Endothelial cell of umbilical vein (primary cell): Measurements from ENCODE around the gene TBX4. TPM values are rescaled to one million over a fixed set of nuclear protein-coding genes. Genes with fewer than 3 reads are reported as not detected.

Experiments
- BruUV-seq: library from RNA; stranded (reverse); fragments of 400-500 nt; replicated peaks from 2 replicates; lab custom pipeline; 2021; lab: Mats Ljungman, UMichigan
- CTCF ChIA-PET: fragments of 300-600, 350-600 bp; sonication (Branson Sonifier 250); formaldehyde crosslinking; loops from one replicate; lab custom pipeline; 2021; ENCODE audit warnings: antibody characterized with exemption, inconsistent platforms; lab: Charles Lee
- POLR2A ChIA-PET: fragments of 300-600, 350-600 bp; sonication (Branson Sonifier 250); formaldehyde crosslinking; loops from one replicate; lab custom pipeline; 2021; ENCODE audit warnings: antibody characterized with exemption, inconsistent platforms; lab: Charles Lee
- DNase-seq: peaks from one replicate; pipeline ENCODE4 v3.0.0-alpha.2; 2011; ENCODE audit warnings: low read depth, low spot score
- FAIRE-seq: peaks from 2 replicates; lab custom pipeline; 2011; peaks lifted over from hg19 to GRCh38; lab: Jason Lieb, UNC
- H2AFZ ChIP-seq: 2 replicates; pipeline ENCODE4 v1.6.0; 2012; ENCODE audit warnings: low read depth, low read length, control low read depth, inconsistent platforms
- H3K27ac ChIP-seq: 2 replicates; pipeline ENCODE4 v1.5.1; 2011; ENCODE audit warnings: low read depth, mild to moderate bottlenecking, control low read depth, low read length, moderate library complexity; ENCODE audit not compliant: insufficient read depth
- H3K27me3 ChIP-seq, 2 experiments: 2 replicates each; pipeline versions ENCODE4 v1.6.0 to v1.6.1; 2011; ENCODE audit warnings: low read length in 2 of 2, mixed read lengths in 1 of 2; ENCODE audit not compliant: control insufficient read depth in 2 of 2, insufficient read depth in 2 of 2
- H3K36me3 ChIP-seq, 2 experiments: 2 replicates in 1 of 2; 3 replicates in 1 of 2; pipeline ENCODE4 v1.5.1; 2011; ENCODE audit warnings: low read length in 2 of 2, mild to moderate bottlenecking in 1 of 2, moderate library complexity in 1 of 2; ENCODE audit not compliant: control insufficient read depth in 2 of 2, insufficient read depth in 2 of 2; ENCODE audit errors: extremely low read depth in 1 of 2
- H3K4me1 ChIP-seq: 3 replicates; pipeline ENCODE4 v1.5.1; 2011; ENCODE audit warnings: mild to moderate bottlenecking, low read length; ENCODE audit not compliant: control insufficient read depth, insufficient read depth; ENCODE audit errors: extremely low read depth
- H3K4me2 ChIP-seq: 2 replicates; pipeline ENCODE4 v1.6.1; 2011; ENCODE audit warnings: low read length, control low read depth, mixed read lengths; ENCODE audit not compliant: insufficient read depth
- H3K4me3 ChIP-seq, 3 experiments: fragments of 200-600 bp in 1 of 3; sonication (generic), shearing (Covaris generic) in 1 of 3; replicated peaks in 1 of 3; 2 replicates each; pipeline ENCODE4 v1.5.1; 2011 to 2016; ENCODE audit warnings: control low read depth in 3 of 3, low read length in 3 of 3, mild to moderate bottlenecking in 2 of 3, inconsistent platforms in 1 of 3, low read depth in 1 of 3, moderate library complexity in 1 of 3; ENCODE audit not compliant: insufficient read depth in 1 of 3
- H3K79me2 ChIP-seq: 2 replicates; pipeline ENCODE4 v1.6.0; 2012; ENCODE audit warnings: low read length, inconsistent platforms; ENCODE audit not compliant: control insufficient read depth, insufficient read depth
- H3K9ac ChIP-seq: replicated peaks from 2 replicates; pipeline ENCODE3; 2011; ENCODE audit warnings: low read length, control low read depth; ENCODE audit not compliant: insufficient read depth; ENCODE audit errors: extremely low read depth
- H3K9me1 ChIP-seq: replicated peaks from 3 replicates; pipeline ENCODE4 v1.6.0; 2011; ENCODE audit warnings: mild to moderate bottlenecking, low read length; ENCODE audit not compliant: control insufficient read depth, insufficient read depth; ENCODE audit errors: extremely low read depth
- H3K9me3 ChIP-seq: replicated peaks from 2 replicates; pipeline ENCODE4 v1.5.1; 2012; ENCODE audit warnings: low read length, inconsistent platforms; ENCODE audit not compliant: control insufficient read depth, insufficient read depth
- H4K20me1 ChIP-seq: replicated peaks from 2 replicates; pipeline ENCODE3; 2011; ENCODE audit warnings: mild to moderate bottlenecking, low read length; ENCODE audit not compliant: control insufficient read depth, insufficient read depth; ENCODE audit errors: extremely low read depth
- CTCF ChIP-seq, 2 donors: IDR thresholded peaks; 1 replicate in 1 of 2; 2 replicates in 1 of 2; pipeline ENCODE4 v1.5.1; 2011; ENCODE audit warnings: low read length in 2 of 2, mild to moderate bottlenecking in 2 of 2, moderate library complexity in 2 of 2, control low read depth in 1 of 2, inconsistent platforms in 1 of 2, low read depth in 1 of 2; ENCODE audit not compliant: insufficient read depth in 1 of 2; ENCODE audit errors: extremely low read depth in 1 of 2
- EZH2 ChIP-seq: IDR thresholded peaks from 2 replicates; pipeline ENCODE4 v1.6.1; 2012; ENCODE audit warnings: borderline replicate concordance, low read depth, mild to moderate bottlenecking, moderate library complexity, low read length, inconsistent platforms; ENCODE audit not compliant: severe bottlenecking
- FOS ChIP-seq: IDR thresholded peaks from 2 replicates; pipeline ENCODE4 v1.6.1; 2011; ENCODE audit warnings: mild to moderate bottlenecking, low read length, moderate library complexity, borderline replicate concordance; ENCODE audit not compliant: insufficient read depth
- GATA2 ChIP-seq: IDR thresholded peaks from 2 replicates; pipeline ENCODE4 v1.7.0; 2011; ENCODE audit warnings: low read depth, mild to moderate bottlenecking, moderate library complexity, mixed read lengths, low read length; ENCODE audit not compliant: insufficient read length, insufficient read depth
- JUN ChIP-seq: IDR thresholded peaks from 2 replicates; pipeline ENCODE4 v1.6.1; 2011; ENCODE audit warnings: borderline replicate concordance, low read depth; ENCODE audit not compliant: insufficient read length, insufficient read depth
- MYC ChIP-seq: IDR thresholded peaks from one replicate; pipeline ENCODE4 v1.6.1; 2011; ENCODE audit warnings: mild to moderate bottlenecking, low read depth, low read length
- POLR2A ChIP-seq: IDR thresholded peaks from 2 replicates; pipeline ENCODE4 v1.6.1; 2012; ENCODE audit warnings: low read depth, mild to moderate bottlenecking, control low read depth, low read length
- POLR2AphosphoS5 ChIP-seq: IDR thresholded peaks from 2 replicates; pipeline ENCODE4 v1.6.1; 2012; ENCODE audit warnings: low read depth, mild to moderate bottlenecking, control low read depth, low read length, moderate library complexity; ENCODE audit not compliant: insufficient read depth
- dilution Hi-C: fragments of 300-500 bp; cut with MboI; formaldehyde crosslinking; loops from one replicate; pipeline ENCODE4 v1.15.0; 2019; ENCODE audit warnings: low sequenced_read_pairs; ENCODE audit not compliant: extremely low pct_ligation_motif_present
- intact Hi-C: fragments of 100-400 bp; cut with micrococcal nuclease; formaldehyde crosslinking; loops from one replicate; pipeline ENCODE4 v1.10.0; 2022
- polyA plus RNA-seq, 4 experiments: library from polyadenylated mRNA; depleted of rRNA in 3 of 4; stranded (reverse) in 3 of 4; unstranded in 1 of 4; fragments of >200 nt; gene quantifications; 2 replicates each; pipeline versions ENCODE4 v1.2.1 to v1.2.3, GENCODE V29; 2011 to 2012; ENCODE audit warnings: missing spikeins in 1 of 4
- total RNA-seq: library from RNA; stranded (reverse); gene quantifications from 2 replicates; pipeline ENCODE4 v1.2.3, GENCODE V29; 2021
- TF ChIP-seq, protein P1 (sequence below): IDR thresholded peaks from 2 replicates; pipeline ENCODE4 v1.6.1; 2011; ENCODE audit not compliant: insufficient read depth, insufficient read length

Gene TBX4
- total and polyA plus RNA-seq, 2 donors (not counting 3 experiments of a cell fraction or from before 2014, with no cell fraction given), result not detected

DNA sequence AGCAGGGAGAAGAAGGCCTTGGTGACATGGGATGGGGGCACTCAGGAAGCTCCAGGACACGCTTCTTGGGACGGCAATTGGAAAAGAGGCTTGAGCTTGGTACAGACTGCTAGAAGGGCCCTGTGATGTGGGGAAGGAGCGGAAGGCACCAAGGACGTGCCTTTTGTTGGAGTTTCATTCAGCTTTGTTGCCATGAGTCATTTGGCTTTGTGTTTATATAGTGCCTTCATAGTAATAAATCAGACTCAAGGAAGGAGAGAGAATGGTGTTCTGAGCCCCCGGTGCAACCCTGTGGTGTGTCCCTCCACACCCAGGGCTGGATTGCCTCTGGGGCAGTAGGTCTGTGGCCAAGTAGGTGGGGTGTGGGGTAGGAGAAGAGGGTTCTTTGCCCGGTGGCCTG lies 7.4 kb upstream of the TBX4 start:
- H4K20me1 ChIP-seq, result no peaks in the 10 kb centered on the region
- ChIA-PET POLR2A (no interaction called here), CTCF (interaction anchor here (1.2 kb wide), 1 partner anchor 9 kb away, joined by 3 read pairs; no protein-coding TSS in a partner anchor)
- H3K36me3 ChIP-seq, result no peaks in the 10 kb centered on the region
- DNase-seq (no peak), FAIRE-seq (no peak)
- no peak overlapping the region for H3K4me2 ChIP-seq
- dilution Hi-C loops, result no loop called here
- H3K4me1 ChIP-seq, result no peaks in the 10 kb centered on the region
- no peak overlapping the region for H3K4me3 ChIP-seq
- no TSS peak for BruUV-seq
- no peak overlapping the region for H3K27ac ChIP-seq
- no peaks in the 10 kb centered on the region for H3K9me1 ChIP-seq
- no peaks in the 10 kb centered on the region for H3K79me2 ChIP-seq
- H2AFZ ChIP-seq, result no peak overlapping the region
- H3K9ac ChIP-seq, result no peak overlapping the region
- peaks cover 20 to 33% of the 10 kb centered on the region in 2 experiments for H3K27me3 ChIP-seq
- intact Hi-C loops, result no loop called here
- TF ChIP-seq GATA2 (no peak), MYC (no peak), POLR2AphosphoS5 (no peak), EZH2 (no peak), JUN (no peak), FOS (no peak), POLR2A (no peak), CTCF (IDR thresholded peaks at IDR 0.05; ENCODE audit: extremely low read depth in 1 of 2, insufficient read depth in 1 of 2, low read depth in 1 of 2, low read length in 2 of 2) (no peak)
- TF ChIP-seq, protein P1, sequence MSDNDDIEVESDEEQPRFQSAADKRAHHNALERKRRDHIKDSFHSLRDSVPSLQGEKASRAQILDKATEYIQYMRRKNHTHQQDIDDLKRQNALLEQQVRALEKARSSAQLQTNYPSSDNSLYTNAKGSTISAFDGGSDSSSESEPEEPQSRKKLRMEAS, result no peak
- H3K9me3 ChIP-seq, result no peaks in the 10 kb centered on the region
